GM12878 (cell line): ENCODE measurements around the gene RAD1. TPM values are rescaled to one million over a fixed set of nuclear protein-coding genes. Genes with fewer than 3 reads are reported as not detected.

Experiments used
- ATAC-seq: fragments of 200-7000 bp; cut with Tn5 transposase; 3 replicates; pipeline ENCODE4 v1.9.1; 2020; ENCODE audit warnings: mild to moderate bottlenecking, moderate library complexity
- BruUV-seq: library from RNA; stranded (reverse); fragments of 400-500 nt; replicated peaks from 2 replicates; lab custom pipeline; 2021; lab: Mats Ljungman, UMichigan
- CTCF ChIA-PET: fragments of 300-600 bp; sonication (Branson Sonifier 250); formaldehyde crosslinking; extraction: SDS; loops from one replicate; lab custom pipeline; 2021; ENCODE audit warnings: inconsistent platforms; lab: Yijun Ruan, JAX
- POLR2A ChIA-PET: fragments of 350-600 bp; formaldehyde crosslinking; extraction: SDS; loops from one replicate; lab custom pipeline; 2021; ENCODE audit warnings: inconsistent platforms; lab: Charles Lee
- RAD21 ChIA-PET: fragments of 300-600 bp; sonication (Branson Sonifier 250); formaldehyde crosslinking; loops from one replicate; lab custom pipeline; 2023; ENCODE audit warnings: antibody characterized with exemption; ENCODE audit not compliant: unreplicated experiment; lab: Charles Lee
- SMC1A ChIA-PET: fragments of 300-600 bp; sonication (Branson Sonifier 250); formaldehyde crosslinking; loops from one replicate; lab custom pipeline; 2023; ENCODE audit not compliant: unreplicated experiment, uncharacterized antibody; lab: Charles Lee
- DNase-seq: peaks from one replicate; pipeline ENCODE4 v3.0.0-alpha.2; 2011; ENCODE audit warnings: low read depth, low spot score
- FAIRE-seq: peaks from 3 replicates; lab custom pipeline; 2011; peaks lifted over from hg19 to GRCh38; lab: Jason Lieb, UNC
- H2AFZ ChIP-seq: 2 replicates; pipeline ENCODE4 v1.6.0; 2011; ENCODE audit warnings: low read depth, low read length, control low read depth; ENCODE audit not compliant: control insufficient read depth
- H3K27ac ChIP-seq: 2 replicates; pipeline ENCODE4 v1.5.1; 2011; ENCODE audit warnings: control low read depth; ENCODE audit not compliant: control insufficient read depth, insufficient read depth
- H3K27me3 ChIP-seq, 2 experiments: replicated peaks in 1 of 2; 2 replicates each; pipeline versions ENCODE4 v1.6.0 to v1.6.1; 2011; ENCODE audit warnings: low read length in 1 of 2; ENCODE audit not compliant: control insufficient read depth in 2 of 2, insufficient read depth in 2 of 2
- H3K36me3 ChIP-seq, 2 experiments: 2 replicates each; pipeline ENCODE4 v1.5.1; 2011; ENCODE audit warnings: low read length in 1 of 2; ENCODE audit not compliant: control insufficient read depth in 2 of 2, insufficient read depth in 2 of 2
- H3K4me1 ChIP-seq: 2 replicates; pipeline ENCODE4 v1.6.1; 2011; ENCODE audit warnings: mild to moderate bottlenecking, low read length, moderate library complexity, mixed read lengths; ENCODE audit not compliant: control insufficient read depth, insufficient read depth
- H3K4me2 ChIP-seq: 2 replicates; pipeline ENCODE4 v1.6.0; 2011; ENCODE audit warnings: control low read depth; ENCODE audit not compliant: control insufficient read depth, insufficient read depth
- H3K4me3 ChIP-seq: fragments of 200-600 bp; sonication (generic); 2 replicates; pipeline ENCODE4 v1.5.1; 2016
- H3K79me2 ChIP-seq: 2 replicates; pipeline ENCODE4 v1.6.0; 2011; ENCODE audit warnings: low read length; ENCODE audit not compliant: control insufficient read depth, insufficient read depth
- H3K9ac ChIP-seq: 2 replicates; pipeline ENCODE4 v1.8.0; 2011; ENCODE audit warnings: low read length, control low read depth, mixed read lengths; ENCODE audit not compliant: control insufficient read depth, insufficient read depth
- H3K9me3 ChIP-seq: replicated peaks from 3 replicates; pipeline ENCODE4 v1.5.1; 2011; ENCODE audit warnings: mild to moderate bottlenecking, low read length; ENCODE audit not compliant: control insufficient read depth, insufficient read depth
- H4K20me1 ChIP-seq: 2 replicates; pipeline ENCODE4 v1.6.0; 2011; ENCODE audit not compliant: control insufficient read depth, insufficient read depth
- BACH1 ChIP-seq: fragments of 450-650 bp; IDR thresholded peaks from 2 replicates; pipeline ENCODE4 v1.6.1; 2017; ENCODE audit warnings: mild to moderate bottlenecking, borderline replicate concordance
- BCLAF1 ChIP-seq: fragments of 450-650 bp; IDR thresholded peaks from 2 replicates; pipeline ENCODE4 v1.6.1; 2017; ENCODE audit warnings: antibody characterized with exemption, mild to moderate bottlenecking, moderate library complexity
- IRF3 ChIP-seq: fragments of 450-650 bp; IDR thresholded peaks from 2 replicates; pipeline ENCODE4 v1.6.1; 2014; ENCODE audit warnings: mild to moderate bottlenecking
- KAT2A ChIP-seq: conservative IDR thresholded peaks from 2 replicates; pipeline ENCODE4 v1.6.1; 2011; ENCODE audit warnings: low read depth, low read length; ENCODE audit not compliant: control insufficient read depth
- SUPT20H ChIP-seq: IDR thresholded peaks from 2 replicates; pipeline ENCODE4 v1.6.1; 2011; ENCODE audit warnings: low read depth, mild to moderate bottlenecking, low read length, moderate library complexity, borderline replicate concordance; ENCODE audit not compliant: control insufficient read depth
- TCF7 ChIP-seq: IDR thresholded peaks from 2 replicates; pipeline ENCODE4 v1.6.1; 2014; ENCODE audit warnings: antibody characterized with exemption, borderline replicate concordance
- WRNIP1 ChIP-seq: IDR thresholded peaks from 2 replicates; pipeline ENCODE4 v1.6.1; 2011; ENCODE audit warnings: low read depth, low read length, improper control_type of control experiment, borderline replicate concordance
- ZSCAN29 ChIP-seq: fragments of 450-650 bp; IDR thresholded peaks from 2 replicates; pipeline ENCODE4 v1.6.1; 2017; ENCODE audit warnings: mild to moderate bottlenecking, moderate library complexity
- WGBS: methylation state at CpG from one replicate; pipeline ENCODE4 v1.1.6; 2016; ENCODE audit warnings: low lambda C conversion rate; ENCODE audit not compliant: insufficient replicate concordance, insufficient coverage; ENCODE audit errors: missing lambda C conversion rate; 5-methylcytosine and 5-hydroxymethylcytosine counted together
- in situ Hi-C: fragments of 300-500 bp; cut with MboI; formaldehyde crosslinking; loops from 9 replicates; pipeline ENCODE4 v1.14.3; 2018; ENCODE audit warnings: mixed read lengths
- intact Hi-C: fragments of 100-400 bp; cut with micrococcal nuclease; formaldehyde crosslinking; loops from one replicate; pipeline ENCODE4 v1.14.2; 2022; ENCODE audit not compliant: unreplicated experiment
- polyA plus RNA-seq, 11 experiments: library from polyadenylated mRNA; depleted of rRNA in 4 of 11; unstranded in 6 of 11; stranded (reverse) in 5 of 11; fragments of >200 nt; fragmentation: Nextera tagmentation in 4 of 11; fragmentation: Illumina TruSeq in 1 of 11; extraction: Ambion mirVana in 4 of 11; extraction: Trizol in 1 of 11; gene quantifications; 1 replicate in 1 of 11; 2 replicates in 10 of 11; pipeline versions ENCODE4 v1.2.1 to v1.2.3, GENCODE V29; 2011 to 2016; ENCODE audit warnings: inconsistent platforms in 2 of 11, missing spikeins in 2 of 11, low read depth in 1 of 11
- total RNA-seq, 4 experiments: library from RNA; depleted of rRNA in 3 of 4; stranded (reverse); fragments of >200 nt in 3 of 4; fragmentation: Illumina TruSeq in 1 of 4; extraction: Trizol in 1 of 4; gene quantifications; 2 replicates each; pipeline versions ENCODE4 v1.2.1 to v1.2.3, GENCODE V29; 2013 to 2021
- TF ChIP-seq, protein P1 (sequence below): fragments of 450-650 bp; formaldehyde crosslinking; IDR thresholded peaks from 2 replicates; pipeline ENCODE4 v1.5.0; 2022; ENCODE audit warnings: mild to moderate bottlenecking, missing genetic modification characterization

Gene RAD1
- total and polyA plus RNA-seq, 10 of the 15 experiments (the other 5 are each of a cell fraction or from before 2014, with no cell fraction given), result 21.1 to 58.4 (median 37.2) TPM

- no peak for TF ChIP-seq IRF3
Measured at GRCh38 chr5:34868791-34869190, 46.5 kb downstream of the RAD1 start (continued).

DNA sequence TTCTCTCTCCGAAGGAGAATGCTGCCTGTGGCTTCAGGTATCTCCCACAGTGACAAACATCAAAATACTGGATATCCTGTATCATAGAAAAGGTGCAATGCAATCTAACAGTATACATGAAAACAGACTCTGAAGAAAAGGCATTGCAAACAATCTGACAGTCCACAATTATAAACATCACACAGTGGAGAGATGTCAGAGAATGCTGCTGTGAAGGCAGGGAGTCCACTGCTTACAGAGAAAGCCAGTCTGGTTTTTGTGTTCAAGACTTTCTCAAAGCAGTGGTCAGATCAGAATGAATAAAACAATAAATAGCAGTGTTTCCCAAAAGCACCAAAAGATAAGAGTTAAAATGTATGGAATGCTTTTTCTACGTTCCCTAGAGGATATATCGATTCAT is 47.6 kb downstream of the RAD1 start:
- no peak overlapping the region for H3K9ac ChIP-seq
- H3K4me1 ChIP-seq, result no peaks in the 10 kb centered on the region
- H2AFZ ChIP-seq, result no peak overlapping the region
- H3K27ac ChIP-seq, result no peak overlapping the region
- ChIA-PET POLR2A (no interaction called here), CTCF (no interaction called here), RAD21 (no interaction called here), SMC1A (interaction anchor here (1.7 kb wide), 1 partner anchor 28 kb away, joined by 3 read pairs; no protein-coding TSS in a partner anchor)
- intact Hi-C loops (no loop called here), in situ Hi-C loops (loop anchor here (25.0 kb wide), 1 partner anchor 680 kb away; no protein-coding TSS in a partner anchor)
- 56% methylated on average over 3 of the region's 3 CpGs for WGBS
- no peak overlapping the region for H3K4me2 ChIP-seq
- ATAC-seq (no peak), DNase-seq (no peak), FAIRE-seq (no peak)
- no peaks in the 10 kb centered on the region for H3K27me3 ChIP-seq
- no TSS peak for BruUV-seq
- H3K36me3 ChIP-seq, result no peaks in the 10 kb centered on the region
- no peak overlapping the region for H3K4me3 ChIP-seq
- no peaks in the 10 kb centered on the region for H4K20me1 ChIP-seq
- no peaks in the 10 kb centered on the region for H3K79me2 ChIP-seq
- H3K9me3 ChIP-seq, result no peaks in the 10 kb centered on the region
- TF ChIP-seq WRNIP1, result no peak
- TF ChIP-seq TCF7, result no peak
- TF ChIP-seq SUPT20H, result no peak
- TF ChIP-seq BCLAF1, result no peak
- TF ChIP-seq ZSCAN29, result no peak
- no peak for TF ChIP-seq BACH1
- no peak for TF ChIP-seq KAT2A
- TF ChIP-seq, protein P1, sequence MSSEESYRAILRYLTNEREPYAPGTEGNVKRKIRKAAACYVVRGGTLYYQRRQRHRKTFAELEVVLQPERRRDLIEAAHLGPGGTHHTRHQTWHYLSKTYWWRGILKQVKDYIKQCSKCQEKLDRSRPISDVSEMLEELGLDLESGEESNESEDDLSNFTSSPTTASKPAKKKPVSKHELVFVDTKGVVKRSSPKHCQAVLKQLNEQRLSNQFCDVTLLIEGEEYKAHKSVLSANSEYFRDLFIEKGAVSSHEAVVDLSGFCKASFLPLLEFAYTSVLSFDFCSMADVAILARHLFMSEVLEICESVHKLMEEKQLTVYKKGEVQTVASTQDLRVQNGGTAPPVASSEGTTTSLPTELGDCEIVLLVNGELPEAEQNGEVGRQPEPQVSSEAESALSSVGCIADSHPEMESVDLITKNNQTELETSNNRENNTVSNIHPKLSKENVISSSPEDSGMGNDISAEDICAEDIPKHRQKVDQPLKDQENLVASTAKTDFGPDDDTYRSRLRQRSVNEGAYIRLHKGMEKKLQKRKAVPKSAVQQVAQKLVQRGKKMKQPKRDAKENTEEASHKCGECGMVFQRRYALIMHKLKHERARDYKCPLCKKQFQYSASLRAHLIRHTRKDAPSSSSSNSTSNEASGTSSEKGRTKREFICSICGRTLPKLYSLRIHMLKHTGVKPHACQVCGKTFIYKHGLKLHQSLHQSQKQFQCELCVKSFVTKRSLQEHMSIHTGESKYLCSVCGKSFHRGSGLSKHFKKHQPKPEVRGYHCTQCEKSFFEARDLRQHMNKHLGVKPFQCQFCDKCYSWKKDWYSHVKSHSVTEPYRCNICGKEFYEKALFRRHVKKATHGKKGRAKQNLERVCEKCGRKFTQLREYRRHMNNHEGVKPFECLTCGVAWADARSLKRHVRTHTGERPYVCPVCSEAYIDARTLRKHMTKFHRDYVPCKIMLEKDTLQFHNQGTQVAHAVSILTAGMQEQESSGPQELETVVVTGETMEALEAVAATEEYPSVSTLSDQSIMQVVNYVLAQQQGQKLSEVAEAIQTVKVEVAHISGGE (CRISPR knock-in tag), result no peak
- TF ChIP-seq, all 136 proteins: peak for 0
